Measurements from ENCODE around the gene TARS3. TPM values are rescaled to one million over a fixed set of nuclear protein-coding genes. Genes with fewer than 3 reads are reported as not detected.

Gene TARS3
- total RNA-seq, 1 experiment from 2014 or later: 4.6 TPM

DNA sequence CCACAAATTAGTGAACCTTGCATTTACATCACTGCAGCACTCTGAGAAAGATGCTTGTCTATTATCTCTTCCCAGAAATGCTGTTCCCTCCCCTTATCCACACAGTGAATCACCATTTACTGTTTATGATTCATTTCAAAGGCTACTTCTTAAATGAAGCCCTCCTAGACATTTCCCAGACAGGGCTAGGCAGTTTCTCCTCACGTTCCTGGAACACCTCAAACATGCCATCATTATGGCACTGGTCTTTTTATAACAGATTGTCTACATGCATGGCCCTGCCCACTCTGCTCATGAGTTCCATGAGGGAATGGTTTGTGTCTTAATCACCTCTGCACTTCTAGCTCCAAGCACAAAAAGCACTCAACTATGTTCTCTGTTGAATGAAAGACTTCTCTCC, 39.9 kb downstream of the TARS3 start:
- Histone ChIP-seq H3F3A (ENCODE audit: insufficient read depth, low read depth) (0 out of 2 replicates have a peak, but pooled peaks cover 3% of the 10 kb centered on the region), H3K4me3 (no peak overlapping the region), H3K27ac (no peak overlapping the region), H3K79me2 (ENCODE audit: low read depth) (no peaks in the 10 kb centered on the region), H3K27me3 (ENCODE audit: insufficient read depth, low read depth) (no peaks in the 10 kb centered on the region), H3K4me1 (replicated peaks; ENCODE audit: insufficient read depth) (no peaks in the 10 kb centered on the region), H3K4me2 (no peak overlapping the region), H3K9me2 (ENCODE audit: insufficient read depth) (no peaks in the 10 kb centered on the region; the same call in 1 of the 2 replicates), H4K20me1 (ENCODE audit: insufficient read depth) (no peaks in the 10 kb centered on the region), H3K36me3 (ENCODE audit: low read depth) (no peaks in the 10 kb centered on the region), H3K9me3 (ENCODE audit: insufficient read depth, low read depth) (no peaks in the 10 kb centered on the region), H2AFZ (no peak overlapping the region)
- intact Hi-C loops (cut with micrococcal nuclease; ENCODE audit: unreplicated experiment): no loop called here
- DNase-seq: no peak
- POLR2A ChIA-PET (ENCODE audit: unreplicated experiment): no interaction called here
- BruUV-seq (replicated peaks): no TSS peak
- TF ChIP-seq, protein P1, sequence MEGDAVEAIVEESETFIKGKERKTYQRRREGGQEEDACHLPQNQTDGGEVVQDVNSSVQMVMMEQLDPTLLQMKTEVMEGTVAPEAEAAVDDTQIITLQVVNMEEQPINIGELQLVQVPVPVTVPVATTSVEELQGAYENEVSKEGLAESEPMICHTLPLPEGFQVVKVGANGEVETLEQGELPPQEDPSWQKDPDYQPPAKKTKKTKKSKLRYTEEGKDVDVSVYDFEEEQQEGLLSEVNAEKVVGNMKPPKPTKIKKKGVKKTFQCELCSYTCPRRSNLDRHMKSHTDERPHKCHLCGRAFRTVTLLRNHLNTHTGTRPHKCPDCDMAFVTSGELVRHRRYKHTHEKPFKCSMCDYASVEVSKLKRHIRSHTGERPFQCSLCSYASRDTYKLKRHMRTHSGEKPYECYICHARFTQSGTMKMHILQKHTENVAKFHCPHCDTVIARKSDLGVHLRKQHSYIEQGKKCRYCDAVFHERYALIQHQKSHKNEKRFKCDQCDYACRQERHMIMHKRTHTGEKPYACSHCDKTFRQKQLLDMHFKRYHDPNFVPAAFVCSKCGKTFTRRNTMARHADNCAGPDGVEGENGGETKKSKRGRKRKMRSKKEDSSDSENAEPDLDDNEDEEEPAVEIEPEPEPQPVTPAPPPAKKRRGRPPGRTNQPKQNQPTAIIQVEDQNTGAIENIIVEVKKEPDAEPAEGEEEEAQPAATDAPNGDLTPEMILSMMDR (conservative IDR thresholded peaks at IDR 0.05): no peak
- TF ChIP-seq EZH2 (IDR thresholded peaks at IDR 0.05; ENCODE audit: low read depth): no peak
- CTCF ChIA-PET: no interaction called here

- Histone ChIP-seq H2AFZ (no peak overlapping the region), H3K36me3 (ENCODE audit: low read depth) (no peaks in the 10 kb centered on the region), H3F3A (ENCODE audit: insufficient read depth, low read depth) (no peaks in the 10 kb centered on the region), H3K9me3 (ENCODE audit: insufficient read depth, low read depth) (no peaks in the 10 kb centered on the region), H3K4me2 (no peak overlapping the region), H3K4me1 (replicated peaks; ENCODE audit: insufficient read depth) (no peaks in the 10 kb centered on the region), H3K27me3 (ENCODE audit: insufficient read depth, low read depth) (no peaks in the 10 kb centered on the region), H3K79me2 (ENCODE audit: low read depth) (no peaks in the 10 kb centered on the region), H3K9me2 (ENCODE audit: insufficient read depth) (no peaks in the 10 kb centered on the region; the same call in 1 of the 2 replicates), H3K4me3 (no peak overlapping the region), H3K27ac (no peak overlapping the region), H4K20me1 (ENCODE audit: insufficient read depth) (no peaks in the 10 kb centered on the region)
- no peak for DNase-seq
- POLR2A ChIA-PET (ENCODE audit: unreplicated experiment): no interaction called here
- CTCF ChIA-PET: no interaction called here
- TF ChIP-seq, protein P1 (conservative IDR thresholded peaks at IDR 0.05): no peak
- TF ChIP-seq EZH2 (IDR thresholded peaks at IDR 0.05; ENCODE audit: low read depth): no peak
- no TSS peak for BruUV-seq (replicated peaks)
- intact Hi-C loops (cut with micrococcal nuclease; ENCODE audit: unreplicated experiment): no loop called here
Measured at GRCh38 chr15:101679806-101680205, 44.5 kb downstream of the TARS3 start.

DNA sequence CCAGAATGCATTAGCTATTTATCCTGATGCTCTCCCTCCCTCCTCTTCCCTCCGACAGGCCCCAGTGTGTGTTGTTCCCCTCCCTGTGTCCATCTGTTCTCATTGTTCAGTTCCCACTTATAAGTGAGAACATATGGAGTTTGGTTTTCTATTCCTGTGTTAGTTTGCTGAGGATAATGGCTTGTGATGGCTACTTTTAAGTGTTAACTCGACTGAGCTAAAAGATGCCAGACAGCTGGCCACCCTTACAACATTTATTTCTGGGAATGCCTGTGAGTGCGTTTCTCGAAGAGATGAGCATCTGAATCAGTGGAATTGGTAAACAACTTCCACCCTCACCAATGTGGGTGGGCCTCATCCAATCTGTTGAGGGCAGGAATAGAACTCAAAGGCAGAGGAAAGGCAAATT, 47.3 kb downstream of the TARS3 start:
- Histone ChIP-seq H3F3A (ENCODE audit: insufficient read depth, low read depth) (no peaks in the 10 kb centered on the region), H3K36me3 (ENCODE audit: low read depth) (no peaks in the 10 kb centered on the region), H3K27me3 (ENCODE audit: insufficient read depth, low read depth) (no peaks in the 10 kb centered on the region), H2AFZ (no peak overlapping the region), H3K9me3 (ENCODE audit: insufficient read depth, low read depth) (no peaks in the 10 kb centered on the region), H3K4me2 (no peak overlapping the region), H3K4me1 (replicated peaks; ENCODE audit: insufficient read depth) (no peaks in the 10 kb centered on the region), H3K4me3 (no peak overlapping the region), H4K20me1 (ENCODE audit: insufficient read depth) (no peaks in the 10 kb centered on the region), H3K9me2 (ENCODE audit: insufficient read depth) (no peaks in the 10 kb centered on the region; the same call in 1 of the 2 replicates), H3K27ac (no peak overlapping the region), H3K79me2 (ENCODE audit: low read depth) (no peaks in the 10 kb centered on the region)
- BruUV-seq (replicated peaks): no TSS peak
- no peak for DNase-seq
- no peak for TF ChIP-seq EZH2 (IDR thresholded peaks at IDR 0.05; ENCODE audit: low read depth)
- CTCF ChIA-PET: interaction anchor here (0.6 kb wide), 1 partner anchor 11 kb away, joined by 3 read pairs; no protein-coding TSS in a partner anchor
- intact Hi-C loops (cut with micrococcal nuclease; ENCODE audit: unreplicated experiment): no loop called here
- POLR2A ChIA-PET (ENCODE audit: unreplicated experiment): no interaction called here
